ENCODE data around the gene CUEDC2. TPM values are rescaled to one million over a fixed set of nuclear protein-coding genes. Genes with fewer than 3 reads are reported as not detected.

The CUEDC2 gene
- total RNA-seq, 1 donor from 2014 or later, result 41.2 TPM

GRCh38 chr10:102422545-102423129 is 9.7 kb downstream of the CUEDC2 start:
- ATAC-seq (peak; percentile 74 to 80), DNase-seq (peak; percentile 92)
- Histone ChIP-seq H3K27ac (peak overlapping the region; percentile 91), H3K9me3 (no peaks in the 10 kb centered on the region), H3K36me3 (peaks cover 22% of the 10 kb centered on the region), H3K27me3 (ENCODE audit: low read depth) (peaks cover 8% of the 10 kb centered on the region), H3K4me3 (peak overlapping the region; percentile 88), H3K4me1 (peaks cover 35% of the 10 kb centered on the region)
- intact Hi-C loops (cut with DNase I), result no loop called here
- peak; percentile 89 for TF ChIP-seq CTCF (IDR thresholded peaks at IDR 0.05)

- Histone ChIP-seq H3K4me3 (peak overlapping the region; percentile 88), H3K4me1 (peaks cover 35% of the 10 kb centered on the region), H3K9me3 (no peaks in the 10 kb centered on the region), H3K27me3 (ENCODE audit: low read depth) (peaks cover 15% of the 10 kb centered on the region), H3K27ac (peak overlapping the region; percentile 91), H3K36me3 (peaks cover 22% of the 10 kb centered on the region)
- ATAC-seq (peak; percentile 59), DNase-seq (peak; percentile 76)
- no peak for TF ChIP-seq CTCF (IDR thresholded peaks at IDR 0.05)
- intact Hi-C loops (cut with DNase I), result no loop called here
These were observed 10.4 kb downstream of the CUEDC2 start for GRCh38 chr10:102421757-102422512.

- H3K4me1 ChIP-seq, result peaks cover 35% of the 10 kb centered on the region
- no peaks in the 10 kb centered on the region for H3K9me3 ChIP-seq
- intact Hi-C loops (cut with DNase I), result no loop called here
- peak overlapping the region; percentile 91 for H3K27ac ChIP-seq
- peaks cover 20% of the 10 kb centered on the region for H3K27me3 ChIP-seq (ENCODE audit: low read depth)
- H3K36me3 ChIP-seq, result peaks cover 22% of the 10 kb centered on the region
- ATAC-seq (peak; percentile 0 to 1), DNase-seq (no peak)
- peak overlapping the region; percentile 88 for H3K4me3 ChIP-seq
- no peak for TF ChIP-seq CTCF (IDR thresholded peaks at IDR 0.05)
These were observed 10.9 kb downstream of the CUEDC2 start for GRCh38 chr10:102421507-102421756.

GRCh38 chr10:102420714-102421506 is 11.5 kb downstream of the CUEDC2 start, which contains the start of gene FBXL15:
Gene FBXL15, plus strand, starts transcription at chr10:102420836. Its CDS starts 294 bp downstream, at chr10:102421130.
- peak; percentile 87 to 92 for ATAC-seq
- peak within 1 kb of the TSS; percentile 91 for H3K27ac ChIP-seq
- TF ChIP-seq CTCF (IDR thresholded peaks at IDR 0.05), result no peak

GRCh38 chr10:102420181-102420713 is 12.1 kb downstream of the CUEDC2 start:
- DNase-seq, result no peak
- no peak for TF ChIP-seq CTCF (IDR thresholded peaks at IDR 0.05)
- Histone ChIP-seq H3K4me1 (peaks cover 35% of the 10 kb centered on the region), H3K9me3 (no peaks in the 10 kb centered on the region), H3K36me3 (peaks cover 22% of the 10 kb centered on the region), H3K27ac (peak overlapping the region; percentile 91), H3K27me3 (ENCODE audit: low read depth) (peaks cover 30% of the 10 kb centered on the region), H3K4me3 (peak overlapping the region; percentile 88)
- intact Hi-C loops (cut with DNase I), result no loop called here
- ATAC-seq, result no peak

More at GRCh38 chr10:102420714-102421506, 11.5 kb downstream of the CUEDC2 start, which contains the start of gene FBXL15:
- Histone ChIP-seq H3K4me1 (peaks cover 35% of the 10 kb centered on the region), H3K9me3 (no peaks in the 10 kb centered on the region), H3K4me3 (peak within 1 kb of the TSS; percentile 88), H3K27me3 (ENCODE audit: low read depth) (peaks cover 24% of the 10 kb centered on the region), H3K36me3 (peaks cover 22% of the 10 kb centered on the region)
- DNase-seq, result peak; percentile 98
- intact Hi-C loops (cut with DNase I), result no loop called here
